CD4-positive, alpha-beta T cell (primary cell): ENCODE measurements around the gene RASA3. TPM values are rescaled to one million over a fixed set of nuclear protein-coding genes. Genes with fewer than 3 reads are reported as not detected.
"Not testable (repeated sequence)": the region's sequence is repeated elsewhere in the genome, so short reads cannot be mapped to it uniquely, and the experiment has no call there.

Experiments used
- ATAC-seq: fragments of 200-7000 bp; cut with Tn5 transposase; one replicate; pipeline ENCODE4 v1.10.0; 2022; ENCODE audit warnings: mild to moderate bottlenecking; ENCODE audit not compliant: poor library complexity
- CTCF ChIA-PET: fragments of 350-600 bp; sonication (Branson Sonifier 250); formaldehyde crosslinking; loops from one replicate; lab custom pipeline; 2021; ENCODE audit warnings: antibody characterized with exemption, inconsistent platforms; lab: Charles Lee
- POLR2A ChIA-PET: fragments of 350-600 bp; sonication (Branson Sonifier 250); formaldehyde crosslinking; loops from one replicate; lab custom pipeline; 2021; ENCODE audit warnings: antibody characterized with exemption, inconsistent platforms; lab: Charles Lee
- DNase-seq, 14 experiments: peaks; one replicate each; pipeline ENCODE4 v3.0.0-alpha.2; 2013 to 2020; ENCODE audit warnings: mixed read lengths in 2 of 14
- H3K27ac ChIP-seq, 2 donors: one replicate each; pipeline versions ENCODE4 v1.5.1 to v1.7.0; 2013; ENCODE audit warnings: low read length in 2 of 2, low read depth in 1 of 2, mild to moderate bottlenecking in 1 of 2
- H3K27me3 ChIP-seq, 2 experiments: 1 replicate in 1 of 2; 2 replicates in 1 of 2; pipeline versions ENCODE4 v1.6.1 to v1.7.0; 2013; ENCODE audit warnings: low read length in 2 of 2, control low read depth in 1 of 2, mild to moderate bottlenecking in 1 of 2, moderate library complexity in 1 of 2; ENCODE audit not compliant: insufficient read depth in 2 of 2, control insufficient read depth in 1 of 2
- H3K36me3 ChIP-seq: one replicate; pipeline ENCODE4 v1.6.1; 2013; ENCODE audit warnings: low read length, control low read depth; ENCODE audit not compliant: insufficient read depth
- H3K4me1 ChIP-seq: one replicate; pipeline ENCODE4 v1.6.1; 2013; ENCODE audit warnings: low read length, control low read depth; ENCODE audit not compliant: insufficient read depth
- H3K4me3 ChIP-seq: one replicate; pipeline ENCODE4 v1.5.1; 2013; ENCODE audit warnings: mild to moderate bottlenecking, low read length, moderate library complexity
- H3K9me3 ChIP-seq, 2 experiments: 1 replicate in 1 of 2; 2 replicates in 1 of 2; pipeline versions ENCODE4 v1.6.1 to v1.7.0; 2013; ENCODE audit warnings: low read length in 2 of 2, mild to moderate bottlenecking in 2 of 2, control low read depth in 1 of 2, moderate library complexity in 1 of 2; ENCODE audit not compliant: control insufficient read depth in 1 of 2, insufficient read depth in 1 of 2
- H3K27ac Mint-ChIP-seq: one replicate; pipeline ENCODE4 v1.8.0; 2020; ENCODE audit warnings: mixed read lengths
- H3K27me3 Mint-ChIP-seq: one replicate; pipeline ENCODE4 v1.8.0; 2021; ENCODE audit warnings: mixed read lengths
- H3K36me3 Mint-ChIP-seq: one replicate; pipeline ENCODE4 v1.8.0; 2021; ENCODE audit warnings: low read depth, mixed read lengths
- H3K4me1 Mint-ChIP-seq: one replicate; pipeline ENCODE4 v1.8.0; 2021; ENCODE audit warnings: low read depth, mixed read lengths
- H3K4me3 Mint-ChIP-seq: one replicate; pipeline ENCODE4 v1.8.0; 2020; ENCODE audit warnings: mild to moderate bottlenecking, mixed read lengths
- H3K9me3 Mint-ChIP-seq: one replicate; pipeline ENCODE4 v1.8.0; 2020; ENCODE audit warnings: mixed read lengths
- CTCF ChIP-seq: fragments of 200-600 bp; IDR thresholded peaks from one replicate; pipeline ENCODE4 v1.8.0; 2022; ENCODE audit warnings: antibody characterized with exemption, mild to moderate bottlenecking
- intact Hi-C, 2 experiments: fragments of 100-400 bp; cut with DNase I in 1 of 2; cut with micrococcal nuclease in 1 of 2; formaldehyde crosslinking; loops; one replicate each; pipeline versions ENCODE4 v1.15.1 to v1.9.0; 2023 to 2025; cut with DNase I, micrococcal nuclease
- total RNA-seq, 174 experiments: library from RNA in 2 of 174; stranded (reverse) in 2 of 174; gene quantifications; one replicate each; pipeline ENCODE4 v1.2.3 and lab custom pipeline; 2021 to 2026

The RASA3 gene
- total RNA-seq, 2 experiments from 2014 or later, result 181 to 184 TPM

- Histone ChIP-seq H3K27me3 (no peaks in the 10 kb centered on the region), H3K36me3 (no peaks in the 10 kb centered on the region), H3K4me3 (no peak overlapping the region), H3K4me1 (peaks cover 34% of the 10 kb centered on the region), H3K9me3 (no peaks in the 10 kb centered on the region), H3K27ac (peak overlapping the region in 1 of 2 donors; percentile 45)
- ChIA-PET CTCF (interaction anchor here (1.4 kb wide), 1 partner anchor 9 kb away, joined by 3 read pairs; no protein-coding TSS in a partner anchor), POLR2A (interaction anchor here (0.8 to 2.7 kb wide), 4 partner anchors 8 to 62 kb away, joined by 3 to 15 read pairs (median 5); no protein-coding TSS in a partner anchor)
- Mint-ChIP-seq H3K4me1 (peaks cover 46% of the 10 kb centered on the region), H3K36me3 (peaks cover 26% of the 10 kb centered on the region), H3K27ac (peak overlapping the region; percentile 82), H3K27me3 (no peaks in the 10 kb centered on the region), H3K9me3 (no peaks in the 10 kb centered on the region), H3K4me3 (peak overlapping the region; percentile 88)
- ATAC-seq (no peak), DNase-seq (peak in 4 of 14 experiments; percentile 4 to 63 (median 40))
- no peak for TF ChIP-seq CTCF
- intact Hi-C loops, result no loop called here
Observed at GRCh38 chr13:114134111-114134943, 1.9 kb upstream of the RASA3 start.

GRCh38 chr13:114133552-114133951 lies 1.1 kb upstream of the RASA3 start:
- DNase-seq, H3K4me3 ChIP-seq, H3K9me3 Mint-ChIP-seq, H3K27me3 ChIP-seq, H3K36me3 ChIP-seq, H3K27me3 Mint-ChIP-seq, H3K27ac ChIP-seq, ATAC-seq, H3K9me3 ChIP-seq, intact Hi-C loops: not testable (repeated sequence)
- POLR2A ChIA-PET, result interaction anchor here (1.0 to 2.7 kb wide), 2 partner anchors 9 to 15 kb away, joined by 7 to 15 read pairs; no protein-coding TSS in a partner anchor
- Mint-ChIP-seq H3K36me3 (peaks cover 34% of the 10 kb centered on the region), H3K27ac (peak overlapping the region; percentile 82), H3K4me1 (peaks cover 54% of the 10 kb centered on the region), H3K4me3 (peak overlapping the region; percentile 88)
- peaks cover 40% of the 10 kb centered on the region for H3K4me1 ChIP-seq
- CTCF ChIA-PET, result interaction anchor here (1.4 kb wide), 1 partner anchor 10 kb away, joined by 3 read pairs; no protein-coding TSS in a partner anchor

GRCh38 chr13:114133126-114133525 lies 703 bp upstream of the RASA3 start:
- H3K27ac Mint-ChIP-seq, result peak overlapping the region; percentile 73
- intact Hi-C loops, H3K27me3 Mint-ChIP-seq, CTCF ChIA-PET, H3K27me3 ChIP-seq, DNase-seq, H3K9me3 Mint-ChIP-seq, H3K9me3 ChIP-seq, ATAC-seq, H3K36me3 ChIP-seq, H3K27ac ChIP-seq, H3K4me3 Mint-ChIP-seq: not testable (repeated sequence)
- Histone ChIP-seq H3K4me3 (peak overlapping the region; percentile 55), H3K4me1 (peaks cover 45% of the 10 kb centered on the region)
- POLR2A ChIA-PET, result interaction anchor here (5.3 to 7.5 kb wide), 2 partner anchors 11 to 15 kb away, joined by 79 to 138 read pairs; no protein-coding TSS in a partner anchor
- peaks cover 58% of the 10 kb centered on the region for H3K4me1 Mint-ChIP-seq
- H3K36me3 Mint-ChIP-seq, result peaks cover 38% of the 10 kb centered on the region
